ENCODE data around the gene MEOX2. TPM values are rescaled to one million over a fixed set of nuclear protein-coding genes. Genes with fewer than 3 reads are reported as not detected.

MEOX2 gene
- total RNA-seq, 2 donors from 2014 or later: not detected

GRCh38 chr7:15687546-15688278 lies 1.2 kb upstream of the MEOX2 start:
- no peak for DNase-seq
- no peaks in the 10 kb centered on the region for H3K9me3 ChIP-seq (ENCODE audit: control insufficient read depth, low read length, poor library complexity, severe bottlenecking)
- Mint-ChIP-seq H3K4me1 (no peaks in the 10 kb centered on the region), H3K27me3 (peaks cover 42% of the 10 kb centered on the region), H3K36me3 (ENCODE audit: low read depth) (no peaks in the 10 kb centered on the region), H3K4me3 (no peak overlapping the region), H3K27ac (no peak overlapping the region)
- ATAC-seq: no peak

DNA sequence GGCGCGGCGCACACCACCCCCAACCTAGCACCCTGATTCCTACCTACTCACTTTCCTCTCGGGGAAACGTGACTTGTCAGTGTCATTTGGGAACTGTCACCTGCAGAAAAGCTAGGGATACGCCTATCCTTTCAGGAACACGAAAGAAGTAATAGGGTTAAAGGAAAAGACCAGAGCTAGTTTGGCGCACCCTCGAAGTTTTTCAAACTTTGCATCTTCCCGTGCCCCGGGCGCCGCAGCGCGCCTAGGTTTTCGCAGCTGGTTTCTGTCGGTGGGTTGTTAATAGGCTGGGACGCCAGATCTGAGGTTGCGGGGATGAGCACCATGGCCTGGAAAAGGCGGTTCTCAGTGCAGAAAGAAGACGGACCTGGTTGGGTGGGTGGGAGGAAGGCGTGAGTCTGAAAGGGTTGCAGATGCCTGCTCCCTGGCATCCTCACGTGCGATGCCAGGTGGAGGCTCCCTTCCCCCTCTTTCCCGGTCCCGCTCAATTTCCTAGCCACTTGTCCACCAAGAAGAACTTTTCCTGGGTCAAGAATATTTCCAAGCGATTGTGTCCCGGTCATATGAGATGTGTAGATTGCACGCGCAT lies 568 bp upstream of the MEOX2 start:
- DNase-seq (no peak), ATAC-seq (no peak)
- H3K9me3 ChIP-seq (ENCODE audit: control insufficient read depth, low read length, poor library complexity, severe bottlenecking): no peaks in the 10 kb centered on the region
- no peak overlapping the region for H3K27ac Mint-ChIP-seq
- H3K36me3 Mint-ChIP-seq (ENCODE audit: low read depth): no peaks in the 10 kb centered on the region
- peaks cover 42% of the 10 kb centered on the region for H3K27me3 Mint-ChIP-seq
- no peaks in the 10 kb centered on the region for H3K4me1 Mint-ChIP-seq
- H3K4me3 Mint-ChIP-seq: no peak overlapping the region

- no peaks in the 10 kb centered on the region for H3K36me3 Mint-ChIP-seq (ENCODE audit: low read depth)
- H3K27ac Mint-ChIP-seq: no peak overlapping the region
- H3K9me3 ChIP-seq (ENCODE audit: control insufficient read depth, low read length, poor library complexity, severe bottlenecking): no peaks in the 10 kb centered on the region
- ATAC-seq (no peak), DNase-seq (no peak)
- no peak overlapping the region for H3K4me3 Mint-ChIP-seq
- H3K4me1 Mint-ChIP-seq: no peaks in the 10 kb centered on the region
- peaks cover 42% of the 10 kb centered on the region for H3K27me3 Mint-ChIP-seq
These were observed 857 bp downstream of the MEOX2 start for GRCh38 chr7:15685358-15686294.

- H3K4me1 Mint-ChIP-seq: no peaks in the 10 kb centered on the region
- ATAC-seq (no peak), DNase-seq (no peak)
- H3K27ac Mint-ChIP-seq: no peak overlapping the region
- H3K27me3 Mint-ChIP-seq: peaks cover 42% of the 10 kb centered on the region
- no peaks in the 10 kb centered on the region for H3K36me3 Mint-ChIP-seq (ENCODE audit: low read depth)
- no peaks in the 10 kb centered on the region for H3K9me3 ChIP-seq (ENCODE audit: control insufficient read depth, low read length, poor library complexity, severe bottlenecking)
- no peak overlapping the region for H3K4me3 Mint-ChIP-seq
These were observed 1.6 kb downstream of the MEOX2 start for GRCh38 chr7:15684871-15685270.

- peaks cover 42% of the 10 kb centered on the region for H3K27me3 Mint-ChIP-seq
- H3K27ac Mint-ChIP-seq: no peak overlapping the region
- no peaks in the 10 kb centered on the region for H3K4me1 Mint-ChIP-seq
- no peak overlapping the region for H3K4me3 Mint-ChIP-seq
- H3K36me3 Mint-ChIP-seq (ENCODE audit: low read depth): no peaks in the 10 kb centered on the region
- DNase-seq (no peak), ATAC-seq (no peak)
- H3K9me3 ChIP-seq (ENCODE audit: control insufficient read depth, low read length, poor library complexity, severe bottlenecking): no peaks in the 10 kb centered on the region
These were observed 2.2 kb downstream of the MEOX2 start for GRCh38 chr7:15684111-15684800.

DNA sequence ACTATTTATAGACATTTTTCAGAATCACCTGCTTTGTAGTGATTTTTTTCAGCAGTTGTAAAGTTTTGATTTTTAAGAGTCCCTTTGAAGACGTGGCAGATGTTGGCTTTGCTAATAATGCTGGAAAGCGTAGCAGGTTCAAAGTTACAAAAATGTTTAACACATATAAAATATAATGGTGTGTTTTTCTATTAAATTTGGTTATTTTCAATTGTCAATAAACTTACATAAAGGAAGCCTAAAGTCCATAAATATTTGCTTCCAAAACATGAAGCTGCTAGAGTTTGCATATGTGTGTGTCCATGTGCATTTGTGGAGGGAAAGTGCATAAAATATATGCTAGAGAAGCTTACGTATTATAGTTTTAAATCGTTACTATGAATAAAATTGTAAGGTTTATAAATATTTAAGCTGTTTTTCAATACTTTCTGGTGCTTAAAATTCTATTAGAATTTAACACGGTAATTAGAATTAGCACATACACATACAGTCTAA lies 3.7 kb downstream of the MEOX2 start:
- no peaks in the 10 kb centered on the region for H3K4me1 Mint-ChIP-seq
- H3K36me3 Mint-ChIP-seq (ENCODE audit: low read depth): no peaks in the 10 kb centered on the region
- no peak for DNase-seq
- no peak overlapping the region for H3K4me3 Mint-ChIP-seq
- H3K27me3 Mint-ChIP-seq: peaks cover 31% of the 10 kb centered on the region
- H3K27ac Mint-ChIP-seq: no peak overlapping the region
- H3K9me3 ChIP-seq (ENCODE audit: control insufficient read depth, low read length, poor library complexity, severe bottlenecking): no peaks in the 10 kb centered on the region
- ATAC-seq: no peak

GRCh38 chr7:15682111-15682510 lies 4.4 kb downstream of the MEOX2 start:
- Mint-ChIP-seq H3K4me3 (no peak overlapping the region), H3K36me3 (ENCODE audit: low read depth) (no peaks in the 10 kb centered on the region), H3K27me3 (peaks cover 24% of the 10 kb centered on the region), H3K27ac (no peak overlapping the region), H3K4me1 (no peaks in the 10 kb centered on the region)
- no peaks in the 10 kb centered on the region for H3K9me3 ChIP-seq (ENCODE audit: control insufficient read depth, low read length, poor library complexity, severe bottlenecking)
- ATAC-seq: no peak
- no peak for DNase-seq

DNA sequence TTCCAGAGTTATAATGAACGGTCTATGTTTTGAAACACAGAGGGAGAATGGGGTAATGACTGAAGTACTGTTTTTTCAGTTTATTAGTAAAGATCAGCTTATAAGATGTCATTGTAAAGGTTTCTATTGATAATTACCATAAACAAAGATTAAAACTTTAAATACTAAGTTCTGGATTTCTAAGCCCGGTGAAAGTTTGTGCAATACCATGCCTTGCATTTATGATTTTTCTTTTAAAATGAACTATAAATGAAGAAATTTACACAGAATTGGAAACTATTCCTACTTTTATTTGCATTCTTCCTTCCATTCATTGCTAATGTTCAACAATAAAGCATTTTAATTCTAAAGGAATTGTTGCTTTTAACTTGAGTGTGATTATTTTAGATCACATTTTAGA lies 4.9 kb downstream of the MEOX2 start:
- Mint-ChIP-seq H3K27me3 (peaks cover 19% of the 10 kb centered on the region), H3K27ac (no peak overlapping the region), H3K4me3 (no peak overlapping the region), H3K36me3 (ENCODE audit: low read depth) (no peaks in the 10 kb centered on the region), H3K4me1 (no peaks in the 10 kb centered on the region)
- ATAC-seq: no peak
- DNase-seq: no peak
- H3K9me3 ChIP-seq (ENCODE audit: control insufficient read depth, low read length, poor library complexity, severe bottlenecking): no peaks in the 10 kb centered on the region

- no peaks in the 10 kb centered on the region for H3K9me3 ChIP-seq (ENCODE audit: control insufficient read depth, low read length, poor library complexity, severe bottlenecking)
- DNase-seq (no peak), ATAC-seq (no peak)
- Mint-ChIP-seq H3K4me3 (no peak overlapping the region), H3K27ac (no peak overlapping the region), H3K36me3 (ENCODE audit: low read depth) (no peaks in the 10 kb centered on the region), H3K27me3 (peaks cover 15% of the 10 kb centered on the region), H3K4me1 (no peaks in the 10 kb centered on the region)
These were observed 5.3 kb downstream of the MEOX2 start for GRCh38 chr7:15681186-15681585.

DNA sequence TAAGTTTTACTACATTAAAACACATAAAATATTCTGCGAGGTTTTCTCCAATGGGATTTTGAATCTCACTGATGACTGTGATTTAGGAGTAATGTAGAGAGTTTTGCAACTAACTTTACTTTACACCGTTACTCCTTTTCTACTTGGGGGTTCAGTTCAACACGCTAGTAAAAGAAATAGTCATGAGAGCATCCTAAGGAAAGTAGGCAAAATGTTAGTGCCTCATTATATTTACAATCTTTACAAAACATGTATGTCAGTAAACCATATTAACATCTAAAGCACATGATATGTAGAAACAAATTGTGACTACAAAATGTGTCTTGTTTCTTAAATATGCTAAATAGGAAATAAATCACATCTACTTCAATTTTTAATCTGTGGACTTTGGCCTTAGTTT lies 6.0 kb downstream of the MEOX2 start:
- no peak overlapping the region for H3K27ac Mint-ChIP-seq
- ATAC-seq: no peak
- no peaks in the 10 kb centered on the region for H3K36me3 Mint-ChIP-seq (ENCODE audit: low read depth)
- no peak for DNase-seq
- H3K4me3 Mint-ChIP-seq: no peak overlapping the region
- H3K4me1 Mint-ChIP-seq: no peaks in the 10 kb centered on the region
- peaks cover 7% of the 10 kb centered on the region for H3K27me3 Mint-ChIP-seq
- H3K9me3 ChIP-seq (ENCODE audit: control insufficient read depth, low read length, poor library complexity, severe bottlenecking): no peaks in the 10 kb centered on the region

DNA sequence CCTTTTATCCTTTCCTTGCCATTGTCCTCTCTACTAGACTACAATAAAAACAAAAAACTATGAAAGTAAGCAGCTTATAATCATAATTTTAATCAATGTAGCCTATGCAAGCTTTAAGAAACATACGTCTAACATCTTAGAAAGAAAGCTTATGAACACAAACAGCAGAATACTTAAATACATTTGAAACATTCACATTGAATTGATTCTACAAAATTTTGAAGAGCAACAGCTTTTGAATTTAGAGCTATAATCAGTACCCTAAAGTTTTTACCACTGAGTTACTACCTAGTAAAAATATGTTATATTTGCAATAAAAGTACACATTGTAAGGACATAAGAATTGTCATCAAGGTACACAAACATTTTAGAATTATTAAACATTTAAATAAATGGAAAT lies 7.2 kb downstream of the MEOX2 start:
- ATAC-seq (no peak), DNase-seq (no peak)
- H3K4me1 Mint-ChIP-seq: no peaks in the 10 kb centered on the region
- no peaks in the 10 kb centered on the region for H3K36me3 Mint-ChIP-seq (ENCODE audit: low read depth)
- H3K27me3 Mint-ChIP-seq: no peaks in the 10 kb centered on the region
- H3K4me3 Mint-ChIP-seq: no peak overlapping the region
- H3K27ac Mint-ChIP-seq: no peak overlapping the region
- no peaks in the 10 kb centered on the region for H3K9me3 ChIP-seq (ENCODE audit: control insufficient read depth, low read length, poor library complexity, severe bottlenecking)

DNA sequence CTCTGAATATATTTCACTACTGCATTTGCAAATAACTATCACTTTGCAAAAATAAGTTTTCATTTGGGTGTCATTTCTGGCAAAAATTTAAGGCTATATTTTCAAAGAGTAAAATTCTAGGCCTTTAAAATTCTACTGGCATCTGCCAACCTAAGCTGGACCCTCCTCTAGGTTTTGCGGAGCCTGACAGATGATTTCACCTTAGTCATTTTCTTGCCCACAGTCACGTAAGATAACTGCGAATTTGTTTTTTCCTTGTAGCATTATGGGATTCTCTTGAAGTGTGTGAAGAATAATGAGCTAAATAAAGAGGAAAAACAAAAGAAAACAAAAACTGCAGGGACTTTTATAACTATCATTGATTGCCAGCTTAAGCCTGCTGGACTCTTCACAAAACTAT lies 7.8 kb downstream of the MEOX2 start:
- Mint-ChIP-seq H3K4me3 (no peak overlapping the region), H3K36me3 (ENCODE audit: low read depth) (no peaks in the 10 kb centered on the region), H3K4me1 (no peaks in the 10 kb centered on the region), H3K27ac (no peak overlapping the region), H3K27me3 (no peaks in the 10 kb centered on the region)
- DNase-seq (no peak), ATAC-seq (no peak)
- no peaks in the 10 kb centered on the region for H3K9me3 ChIP-seq (ENCODE audit: control insufficient read depth, low read length, poor library complexity, severe bottlenecking)

DNA sequence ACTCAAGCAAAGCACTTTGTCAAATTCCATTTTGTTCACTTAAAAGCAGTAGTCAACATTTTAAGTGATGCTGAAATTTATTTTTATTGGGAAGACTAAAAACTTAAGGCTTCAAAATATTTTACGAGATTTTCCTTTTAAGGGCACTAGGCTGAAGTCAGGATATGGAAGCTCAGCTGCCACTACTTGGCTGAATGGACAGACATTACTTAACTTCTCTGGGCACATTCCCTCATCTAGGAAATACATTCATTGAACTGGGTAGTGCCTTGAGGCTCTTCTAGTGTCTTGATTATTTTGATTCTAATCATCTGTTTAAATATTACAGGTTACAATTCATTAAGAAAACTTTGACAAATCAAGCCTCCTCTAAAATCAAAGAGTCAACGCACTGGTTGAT lies 11.1 kb downstream of the MEOX2 start:
- Mint-ChIP-seq H3K27me3 (no peaks in the 10 kb centered on the region), H3K27ac (no peak overlapping the region), H3K4me1 (no peaks in the 10 kb centered on the region), H3K4me3 (no peak overlapping the region), H3K36me3 (ENCODE audit: low read depth) (no peaks in the 10 kb centered on the region)
- ATAC-seq (no peak), DNase-seq (no peak)
- H3K9me3 ChIP-seq (ENCODE audit: control insufficient read depth, low read length, poor library complexity, severe bottlenecking): peaks cover 7% of the 10 kb centered on the region

Measured in T-helper 17 cell (primary cell).